PC-9 (cell line): ENCODE data around the gene ZNF728. TPM values are rescaled to one million over a fixed set of nuclear protein-coding genes. Genes with fewer than 3 reads are reported as not detected.
"Not testable (repeated sequence)": the region's sequence is repeated elsewhere in the genome, so short reads cannot be mapped to it uniquely, and the experiment has no call there.

Experiments
- BruUV-seq: library from RNA; stranded (reverse); fragments of 400-500 nt; replicated peaks from 2 replicates; lab custom pipeline; 2021; lab: Mats Ljungman, UMichigan
- CTCF ChIA-PET: fragments of 300-600 bp; sonication (Branson Sonifier 250); formaldehyde crosslinking; loops from one replicate; lab custom pipeline; 2022; ENCODE audit warnings: antibody characterized with exemption; lab: Charles Lee
- POLR2A ChIA-PET: fragments of 300-600 bp; sonication (Branson Sonifier 250); formaldehyde crosslinking; loops from one replicate; lab custom pipeline; 2022; ENCODE audit warnings: antibody characterized with exemption; ENCODE audit not compliant: unreplicated experiment; lab: Charles Lee
- DNase-seq, 2 experiments: peaks; one replicate each; pipeline versions ENCODE4 v3.0.0 to v3.0.0-alpha.2; 2015 to 2022; ENCODE audit warnings: mixed read lengths in 1 of 2
- H2AFZ ChIP-seq: fragments of 200-600 bp; sonication (generic); 2 replicates; pipeline ENCODE4 v1.8.1; 2017; ENCODE audit warnings: antibody characterized with exemption
- H3F3A ChIP-seq: fragments of 200-600 bp; sonication (generic); 2 replicates; pipeline ENCODE4 v1.8.1; 2017; ENCODE audit warnings: antibody characterized with exemption, mild to moderate bottlenecking, low read depth; ENCODE audit not compliant: insufficient read depth
- H3K27ac ChIP-seq: fragments of 200-600 bp; sonication (generic); 2 replicates; pipeline ENCODE4 v1.6.1; 2016; ENCODE audit warnings: mixed run types
- H3K27me3 ChIP-seq: fragments of 200-600 bp; sonication (generic); 2 replicates; pipeline ENCODE4 v1.6.1; 2016; ENCODE audit warnings: low read depth, mixed run types; ENCODE audit not compliant: insufficient read depth
- H3K36me3 ChIP-seq: fragments of 200-600 bp; sonication (generic); 2 replicates; pipeline ENCODE4 v1.6.1; 2016; ENCODE audit warnings: low read depth, mixed run types
- H3K4me1 ChIP-seq: fragments of 200-600 bp; sonication (generic); replicated peaks from 2 replicates; pipeline ENCODE4 v1.6.1; 2016; ENCODE audit warnings: mixed run types; ENCODE audit not compliant: insufficient read depth
- H3K4me2 ChIP-seq: fragments of 200-600 bp; sonication (generic); 2 replicates; pipeline ENCODE4 v1.6.1; 2017; ENCODE audit warnings: mixed run types
- H3K4me3 ChIP-seq: fragments of 200-600 bp; sonication (generic); 2 replicates; pipeline ENCODE4 v1.6.1; 2016; ENCODE audit warnings: mixed run types
- H3K79me2 ChIP-seq: fragments of 200-600 bp; sonication (generic); 2 replicates; pipeline ENCODE4 v1.6.1; 2017; ENCODE audit warnings: low read depth, mixed run types
- H3K9me2 ChIP-seq: fragments of 200-600 bp; sonication (generic); 2 replicates; pipeline ENCODE4 v1.8.1; 2017; ENCODE audit warnings: mild to moderate bottlenecking; ENCODE audit not compliant: insufficient read depth
- H3K9me3 ChIP-seq: fragments of 200-600 bp; sonication (generic); 2 replicates; pipeline ENCODE4 v1.8.1; 2016; ENCODE audit warnings: low read depth; ENCODE audit not compliant: insufficient read depth
- H4K20me1 ChIP-seq: fragments of 200-600 bp; sonication (generic); 2 replicates; pipeline ENCODE4 v1.8.1; 2017; ENCODE audit not compliant: insufficient read depth
- intact Hi-C: fragments of 100-400 bp; cut with micrococcal nuclease; formaldehyde crosslinking; loops from one replicate; pipeline ENCODE4 v1.10.0; 2022; ENCODE audit not compliant: unreplicated experiment
- total RNA-seq: library from RNA; stranded (reverse); gene quantifications from 2 replicates; pipeline ENCODE4 v1.2.3, GENCODE V29; 2021

ZNF728 gene
- total RNA-seq, 1 experiment from 2014 or later: not detected

DNA sequence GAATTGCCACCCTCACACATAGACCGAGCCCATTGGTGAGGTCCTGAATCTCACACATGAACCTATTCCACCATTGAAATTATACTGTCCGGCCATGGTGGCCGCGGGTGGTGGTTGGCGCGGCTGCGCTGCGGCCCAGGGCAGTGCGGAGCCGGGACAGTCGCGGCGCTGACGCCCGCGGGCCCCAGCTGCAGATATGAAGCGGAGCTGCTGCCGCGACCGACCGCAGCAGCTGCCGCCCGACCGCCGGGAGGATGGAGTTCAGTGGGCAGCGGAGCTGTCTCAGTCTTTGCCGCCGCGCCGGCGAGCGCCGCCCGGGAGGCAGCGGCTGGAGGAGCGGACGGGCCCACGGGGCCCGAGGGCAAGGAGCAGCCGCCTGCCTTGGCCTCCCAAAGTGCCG, 77.8 kb downstream of the ZNF728 start:
- H4K20me1 ChIP-seq, H3K36me3 ChIP-seq, H2AFZ ChIP-seq, H3K79me2 ChIP-seq, POLR2A ChIA-PET, H3K4me3 ChIP-seq, H3K9me3 ChIP-seq, H3K4me2 ChIP-seq, H3F3A ChIP-seq, DNase-seq, H3K27ac ChIP-seq, intact Hi-C loops, BruUV-seq, H3K4me1 ChIP-seq, CTCF ChIA-PET, H3K9me2 ChIP-seq, H3K27me3 ChIP-seq: not testable (repeated sequence)

Other genes starting within 250 kb of the ZNF728 start
- gene ZNF99, start 219.0 kb downstream of the ZNF728 start, total RNA-seq: not detected in 2 replicates
- not detected in 2 replicates for gene ZNF723, start 170.9 kb downstream of the ZNF728 start, total RNA-seq
- gene ZNF730, start 113.8 kb upstream of the ZNF728 start, total RNA-seq: 2.7 and 3.1 TPM in 2 replicates
- gene ZNF724, start 247.2 kb upstream of the ZNF728 start, total RNA-seq: 8.4 and 8.7 TPM in 2 replicates